ENCODE measurements around the gene RALGAPA1.
"Not testable (repeated sequence)": the region's sequence is repeated elsewhere in the genome, so short reads cannot be mapped to it uniquely, and the experiment has no call there.

RALGAPA1 gene

GRCh38 chr14:35806006-35806907 is 2.8 kb downstream of the RALGAPA1 start:
- TF ChIP-seq ZFX (IDR thresholded peaks at IDR 0.05) = no peak
- TF ChIP-seq, protein P1, sequence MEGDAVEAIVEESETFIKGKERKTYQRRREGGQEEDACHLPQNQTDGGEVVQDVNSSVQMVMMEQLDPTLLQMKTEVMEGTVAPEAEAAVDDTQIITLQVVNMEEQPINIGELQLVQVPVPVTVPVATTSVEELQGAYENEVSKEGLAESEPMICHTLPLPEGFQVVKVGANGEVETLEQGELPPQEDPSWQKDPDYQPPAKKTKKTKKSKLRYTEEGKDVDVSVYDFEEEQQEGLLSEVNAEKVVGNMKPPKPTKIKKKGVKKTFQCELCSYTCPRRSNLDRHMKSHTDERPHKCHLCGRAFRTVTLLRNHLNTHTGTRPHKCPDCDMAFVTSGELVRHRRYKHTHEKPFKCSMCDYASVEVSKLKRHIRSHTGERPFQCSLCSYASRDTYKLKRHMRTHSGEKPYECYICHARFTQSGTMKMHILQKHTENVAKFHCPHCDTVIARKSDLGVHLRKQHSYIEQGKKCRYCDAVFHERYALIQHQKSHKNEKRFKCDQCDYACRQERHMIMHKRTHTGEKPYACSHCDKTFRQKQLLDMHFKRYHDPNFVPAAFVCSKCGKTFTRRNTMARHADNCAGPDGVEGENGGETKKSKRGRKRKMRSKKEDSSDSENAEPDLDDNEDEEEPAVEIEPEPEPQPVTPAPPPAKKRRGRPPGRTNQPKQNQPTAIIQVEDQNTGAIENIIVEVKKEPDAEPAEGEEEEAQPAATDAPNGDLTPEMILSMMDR (conservative IDR thresholded peaks at IDR 0.05) = no peak
- H3K27ac ChIP-seq = no peak overlapping the region

- H3K27ac ChIP-seq = no peak overlapping the region
- TF ChIP-seq, protein P1 (conservative IDR thresholded peaks at IDR 0.05) = no peak
- no peak for TF ChIP-seq ZFX (IDR thresholded peaks at IDR 0.05)
These were observed 11.3 kb downstream of the RALGAPA1 start for GRCh38 chr14:35797796-35798195.

DNA sequence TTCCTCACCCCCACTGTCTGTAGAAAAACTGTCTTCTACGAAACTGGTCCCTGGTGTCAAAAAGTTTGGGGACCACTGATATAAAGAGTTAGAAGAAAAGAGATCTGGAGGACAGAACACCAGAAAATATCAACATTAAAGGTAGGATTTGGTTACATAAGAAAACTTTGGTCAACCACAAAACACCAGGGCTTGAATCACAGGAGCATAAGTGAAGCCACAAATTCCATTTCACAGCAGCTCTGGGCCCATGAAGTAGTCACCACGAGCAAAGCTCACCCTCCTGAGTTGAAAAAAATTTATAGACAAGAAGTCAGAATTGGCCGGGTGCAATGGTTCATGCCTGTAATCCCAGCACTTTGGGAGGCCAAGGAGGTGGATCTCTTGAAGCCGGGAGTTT is 19.4 kb downstream of the RALGAPA1 start:
- TF ChIP-seq, protein P1 (conservative IDR thresholded peaks at IDR 0.05) = no peak
- TF ChIP-seq ZFX (IDR thresholded peaks at IDR 0.05) = no peak
- H3K27ac ChIP-seq = no peak overlapping the region

- H3K27ac ChIP-seq = no peak overlapping the region
These were observed 22.2 kb downstream of the RALGAPA1 start for GRCh38 chr14:35786856-35787255.

GRCh38 chr14:35783699-35784098 is 25.4 kb downstream of the RALGAPA1 start:
- no peak overlapping the region for H3K27ac ChIP-seq
- TF ChIP-seq ZFX (IDR thresholded peaks at IDR 0.05) = no peak
- TF ChIP-seq, protein P1 (conservative IDR thresholded peaks at IDR 0.05) = no peak

More at GRCh38 chr14:35786856-35787255, 22.2 kb downstream of the RALGAPA1 start:
- TF ChIP-seq, protein P1 (conservative IDR thresholded peaks at IDR 0.05) = no peak
- TF ChIP-seq ZFX (IDR thresholded peaks at IDR 0.05) = no peak

DNA sequence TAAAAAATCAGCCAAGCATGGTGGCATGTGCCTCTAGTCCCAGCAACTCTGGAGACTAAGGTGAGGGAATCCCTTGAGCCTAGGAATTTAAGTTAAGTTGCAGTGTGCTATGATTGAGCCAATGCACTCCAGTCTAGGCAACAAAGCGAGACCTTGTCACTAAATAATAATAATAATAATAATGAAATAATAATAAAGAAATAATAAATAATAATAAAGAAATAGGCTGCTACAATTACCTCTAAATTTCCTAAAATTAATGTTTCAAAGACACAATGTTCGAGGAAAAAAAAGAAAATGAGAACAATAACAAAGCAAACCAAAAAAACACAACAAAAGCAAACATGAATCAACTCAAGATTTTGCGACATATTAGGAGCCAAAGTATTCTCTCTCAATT is 29.7 kb downstream of the RALGAPA1 start:
- no peak for TF ChIP-seq ZFX (IDR thresholded peaks at IDR 0.05)
- TF ChIP-seq, protein P1 (conservative IDR thresholded peaks at IDR 0.05) = no peak

GRCh38 chr14:35777550-35777949 is 31.5 kb downstream of the RALGAPA1 start:
- not testable (repeated sequence) for H3K27ac ChIP-seq

More for the DNA sequence above, 29.7 kb downstream of the RALGAPA1 start:
- H3K27ac ChIP-seq = no peak overlapping the region

Measured in C4-2B (cell line).